Ovary (tissue), 9 donors: ENCODE measurements around the gene PALLD. TPM values are rescaled to one million over a fixed set of nuclear protein-coding genes. Genes with fewer than 3 reads are reported as not detected.

ENCODE experiments used
- DNase-seq, 5 donors: peaks; one replicate each; pipeline ENCODE4 v3.0.0-alpha.2; 2019 to 2020
- H3K27ac ChIP-seq, 2 donors: fragments of 200-600 bp; one replicate each; pipeline versions ENCODE4 v1.5.1 to v1.8.0; 2019 to 2022
- H3K27me3 ChIP-seq: fragments of 200-600 bp; one replicate; pipeline ENCODE4 v1.8.0; 2022
- H3K36me3 ChIP-seq: fragments of 200-600 bp; sonication (generic); one replicate; pipeline ENCODE4 v1.5.1; 2019
- H3K4me1 ChIP-seq: one replicate; pipeline ENCODE4 v1.8.1; 2013; ENCODE audit warnings: mild to moderate bottlenecking, moderate library complexity; ENCODE audit not compliant: insufficient read depth
- H3K4me3 ChIP-seq: fragments of 200-600 bp; sonication (generic); one replicate; pipeline ENCODE4 v1.5.1; 2017
- H3K9me3 ChIP-seq, 2 donors: fragments of 200-600 bp in 1 of 2; sonication (generic) in 1 of 2; one replicate each; pipeline versions ENCODE4 v1.5.1 to v1.8.1; 2013 to 2019; ENCODE audit warnings: mild to moderate bottlenecking in 1 of 2, moderate library complexity in 1 of 2
- CTCF ChIP-seq, 3 donors: fragments of 450-650 bp in 2 of 3; fragments of 200-600 bp in 1 of 3; IDR thresholded peaks; one replicate each; pipeline versions ENCODE4 v1.5.1 to v1.8.0; 2016 to 2022; ENCODE audit warnings: antibody characterized with exemption in 3 of 3, mild to moderate bottlenecking in 1 of 3
- EP300 ChIP-seq: sonication (generic); formaldehyde crosslinking; IDR thresholded peaks from one replicate; pipeline ENCODE4 v1.6.1; 2017; ENCODE audit warnings: antibody characterized with exemption
- POLR2A ChIP-seq: fragments of 450-650 bp; IDR thresholded peaks from one replicate; pipeline ENCODE4 v1.6.1; 2017; ENCODE audit warnings: antibody characterized with exemption, mild to moderate bottlenecking, moderate library complexity
- WGBS, 3 donors: extraction: QIAGEN DNeasy Blood & Tissue Kit in 1 of 3; methylation state at CpG; one replicate each; pipeline versions ENCODE4 v1.1.5 to v1.1.7; 2013 to 2017; 5-methylcytosine and 5-hydroxymethylcytosine counted together
- intact Hi-C, 4 donors: fragments of 100-400 bp; cut with DNase I; formaldehyde crosslinking; loops; one replicate each; pipeline versions ENCODE4 v1.11.0 to v1.15.1; 2022 to 2023
- polyA plus RNA-seq, 2 donors: library from polyadenylated mRNA; stranded (reverse); fragments of 200-250 nt in 1 of 2; fragments of 350-450 nt in 1 of 2; fragmentation: Illumina TruSeq in 1 of 2; extraction: RNeasy Lipid Tissue Mini Kit (QIAGEN cat#74804) in 1 of 2; gene quantifications; one replicate each; pipeline ENCODE4 v1.2.3, GENCODE V29; 2013 to 2014
- total RNA-seq, 7 donors: library from RNA; depleted of rRNA in 2 of 7; stranded (reverse); fragments of >200 nt in 2 of 7; fragmentation: NEBNext Ultra II Directional in 3 of 7; extraction: Animal tissue kit (Norgen Biotek cat#: 25700) in 3 of 7; gene quantifications; one replicate each; pipeline versions ENCODE4 v1.1.0 to v1.2.4, GENCODE V29; 2016 to 2023
- donor health status: DM: no; HTN: no; CAD: no; lungs with moderate emphysema.
- donor health status: DM: no; HTN: no; CAD: no.
- donor health status: Bipolar disorder and iron deficiency.
- donor health status: DM: yes; HTN: yes; CAD: no.
- donor health status: DM: no; HTN: no; CAD: no.
- donor health status: DM: yes; HTN: yes; CAD: no.

Gene PALLD
- total and polyA plus RNA-seq, 9 donors: 96.8 to 605 (median 137) TPM

GRCh38 chr4:168843635-168844034, 346.8 kb downstream of the PALLD start:
- no peak overlapping the region for H3K27ac ChIP-seq
- intact Hi-C loops: no loop called here
- peaks cover 29% of the 10 kb centered on the region for H3K4me1 ChIP-seq
- H3K36me3 ChIP-seq: no peaks in the 10 kb centered on the region
- TF ChIP-seq POLR2A (no peak), EP300 (no peak), CTCF (IDR thresholded peaks at IDR 0.05) (no peak)
- 89 to 91% (median 89%) methylated on average over 7 of the region's 7 CpGs for WGBS, 3 donors
- no peaks in the 10 kb centered on the region for H3K27me3 ChIP-seq
- no peak overlapping the region for H3K4me3 ChIP-seq
- no peak for DNase-seq
- no peaks in the 10 kb centered on the region for H3K9me3 ChIP-seq

- peak overlapping the region in 1 of 2 donors; percentile 0 for H3K27ac ChIP-seq
- H3K36me3 ChIP-seq: no peaks in the 10 kb centered on the region
- peaks cover 25% of the 10 kb centered on the region for H3K4me1 ChIP-seq
- no peak overlapping the region for H3K4me3 ChIP-seq
- H3K9me3 ChIP-seq: no peaks in the 10 kb centered on the region
- whole genome bisulfite sequencing, 3 donors: 39 to 69% (median 52%) methylated on average over 8 of the region's 8 CpGs
- intact Hi-C loops: no loop called here
- no peak for TF ChIP-seq POLR2A
- TF ChIP-seq CTCF (IDR thresholded peaks at IDR 0.05): no peak
- no peak for TF ChIP-seq EP300
- no peaks in the 10 kb centered on the region for H3K27me3 ChIP-seq
- DNase-seq: no peak
Measured at GRCh38 chr4:168844353-168845049, 347.6 kb downstream of the PALLD start.

- no peak for DNase-seq
- no peak overlapping the region for H3K4me3 ChIP-seq
- H3K27ac ChIP-seq: no peak overlapping the region
- no peaks in the 10 kb centered on the region for H3K27me3 ChIP-seq
- WGBS, 3 donors: 90 to 92% (median 91%) methylated on average over 2 of the region's 2 CpGs
- no peak for TF ChIP-seq POLR2A
- TF ChIP-seq EP300: no peak
- TF ChIP-seq CTCF (IDR thresholded peaks at IDR 0.05): no peak
- H3K9me3 ChIP-seq: no peaks in the 10 kb centered on the region
- intact Hi-C loops: no loop called here
- H3K4me1 ChIP-seq: peaks cover 22% of the 10 kb centered on the region
- no peaks in the 10 kb centered on the region for H3K36me3 ChIP-seq
Measured at GRCh38 chr4:168845897-168846296, 349.0 kb downstream of the PALLD start.

GRCh38 chr4:168846414-168846813, 349.6 kb downstream of the PALLD start:
- Histone ChIP-seq H3K36me3 (no peaks in the 10 kb centered on the region), H3K27me3 (no peaks in the 10 kb centered on the region), H3K9me3 (no peaks in the 10 kb centered on the region), H3K27ac (no peak overlapping the region), H3K4me3 (no peak overlapping the region), H3K4me1 (peaks cover 21% of the 10 kb centered on the region)
- intact Hi-C loops: no loop called here
- TF ChIP-seq CTCF (IDR thresholded peaks at IDR 0.05) (no peak), POLR2A (no peak), EP300 (no peak)
- no peak for DNase-seq
- WGBS, 3 donors: 86 to 87% (median 86%) methylated on average over 4 of the region's 4 CpGs
